HG03175 (cell line): ENCODE data around the gene NTM.

Experiments
- ATAC-seq: cut with Tn5 transposase; IDR thresholded peaks from one replicate; pipeline ENCODE4 v1.9.1; 2021; ENCODE audit warnings: mild to moderate bottlenecking, moderate library complexity; ENCODE audit not compliant: unreplicated experiment

Gene NTM

GRCh38 chr11:131758726-131759125, 388.3 kb downstream of the NTM start:
- ATAC-seq, result no peak

- ATAC-seq, result no peak
Observed at GRCh38 chr11:131759140-131759539, 388.7 kb downstream of the NTM start.

DNA sequence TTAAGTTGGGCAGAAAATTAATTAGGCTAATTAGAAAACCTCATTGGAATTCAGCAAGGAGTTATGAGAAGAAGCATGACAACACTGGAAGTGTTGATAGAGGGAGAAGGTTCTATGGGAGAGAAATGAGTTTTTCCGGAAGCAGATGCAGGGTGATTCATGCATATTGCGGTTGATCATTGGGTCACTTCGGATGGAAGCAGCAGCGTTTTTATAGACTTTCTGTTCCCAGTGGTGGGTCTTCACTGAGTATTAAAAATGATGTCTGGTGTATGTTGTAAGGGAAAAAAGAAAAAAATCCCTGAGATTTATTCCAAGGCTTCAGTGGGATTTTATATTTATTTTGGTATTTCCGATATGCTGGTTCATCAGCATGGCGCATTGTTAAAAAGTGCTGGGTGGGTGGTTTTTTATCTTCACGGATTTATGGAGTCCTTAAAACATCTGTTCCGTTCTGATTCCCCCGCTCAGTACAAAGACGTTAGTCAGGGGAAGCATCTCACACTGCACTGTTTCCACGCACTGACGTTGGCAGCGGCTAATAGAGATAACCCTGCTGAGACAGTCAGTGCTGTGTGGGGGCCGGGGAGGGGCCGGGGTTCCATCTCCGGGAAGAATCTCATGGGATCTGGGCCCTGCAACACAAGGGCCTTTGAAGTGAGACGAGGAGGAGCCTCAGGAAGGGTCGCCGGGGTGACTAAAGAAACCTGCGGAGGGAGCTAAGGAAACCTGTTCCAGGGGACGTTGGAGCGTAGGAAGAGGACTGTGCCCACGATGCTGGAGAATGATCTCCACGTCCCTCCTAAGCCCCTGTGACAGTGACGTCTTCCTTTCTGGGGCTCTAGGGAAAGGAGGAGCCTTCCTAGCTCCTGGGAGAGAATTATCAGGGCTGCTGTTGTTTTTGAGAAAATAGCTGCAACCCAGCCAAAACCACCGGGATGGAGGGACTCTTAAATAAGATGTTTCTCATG, 390.0 kb downstream of the NTM start:
- ATAC-seq, result no peak

- ATAC-seq, result no peak
Observed at GRCh38 chr11:131762346-131763110, 392.1 kb downstream of the NTM start.

DNA sequence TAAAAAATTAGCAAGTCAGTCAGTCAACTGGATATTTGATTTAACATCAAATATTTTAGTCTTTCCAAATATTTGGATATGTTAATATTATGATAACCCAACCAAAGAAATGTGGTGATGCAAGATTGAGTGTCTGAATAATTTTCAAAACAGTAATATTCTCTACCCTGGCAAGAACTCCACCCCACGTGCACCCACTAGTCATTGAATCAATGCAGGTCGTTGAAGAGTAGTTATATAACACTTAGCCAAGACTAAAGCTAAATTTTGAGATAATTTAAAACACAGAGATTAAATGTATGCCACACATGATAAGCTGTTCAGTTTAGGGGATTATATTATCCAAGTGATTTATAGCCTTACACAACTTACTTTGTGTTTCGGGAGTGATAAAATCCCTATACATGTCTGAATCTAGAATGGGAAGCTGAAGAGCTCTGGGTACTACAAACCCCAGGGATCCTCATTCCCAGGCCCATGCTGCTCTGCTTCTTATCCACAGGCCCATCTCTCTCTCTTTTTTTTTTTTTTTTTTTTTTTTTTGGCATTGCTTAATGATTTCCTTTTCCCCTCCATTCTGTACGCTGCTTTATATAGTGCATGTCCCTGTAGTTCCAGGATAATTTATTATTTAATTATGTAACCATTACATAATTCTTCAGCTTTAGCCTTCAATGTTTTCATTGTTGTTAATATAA, 392.9 kb downstream of the NTM start:
- no peak for ATAC-seq

DNA sequence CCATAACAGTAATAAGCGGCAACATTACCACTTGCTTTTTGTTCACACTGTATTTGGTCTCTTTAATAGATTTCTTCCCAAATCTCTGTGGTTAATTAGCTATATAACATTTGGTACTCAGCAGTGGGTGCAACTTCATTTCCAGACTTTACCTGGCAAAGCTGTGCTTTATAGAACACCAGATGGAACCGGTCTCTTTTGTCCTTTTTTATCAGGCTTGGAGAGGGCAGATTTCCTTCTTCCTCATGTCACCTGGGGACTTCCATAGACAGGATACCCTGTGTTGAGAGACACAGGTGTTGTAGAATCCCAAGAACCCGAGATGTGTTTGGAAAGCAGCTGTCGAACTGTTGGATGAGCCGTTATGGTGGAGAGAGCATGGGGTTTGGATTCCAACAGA, 393.7 kb downstream of the NTM start:
- no peak for ATAC-seq

GRCh38 chr11:131764649-131765048, 394.2 kb downstream of the NTM start:
- ATAC-seq, result no peak

DNA sequence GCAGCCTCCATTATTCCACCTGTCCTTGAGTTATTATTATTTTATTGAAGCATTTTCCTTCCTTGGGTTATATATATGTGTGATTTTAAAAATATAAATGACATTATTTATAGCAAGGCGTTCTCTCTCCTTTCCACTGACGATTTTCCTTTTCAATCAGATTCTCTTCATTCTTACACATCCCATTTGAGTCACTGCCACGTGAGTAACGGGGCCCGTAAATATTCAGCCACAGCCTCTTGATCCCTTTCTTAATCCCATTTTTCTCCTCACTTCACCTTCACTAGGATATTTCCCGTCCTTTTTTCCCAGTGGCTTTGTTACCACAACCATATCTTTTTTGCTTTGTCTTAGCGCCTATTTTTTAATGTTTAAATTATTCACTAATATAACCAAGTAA, 396.2 kb downstream of the NTM start:
- no peak for ATAC-seq

DNA sequence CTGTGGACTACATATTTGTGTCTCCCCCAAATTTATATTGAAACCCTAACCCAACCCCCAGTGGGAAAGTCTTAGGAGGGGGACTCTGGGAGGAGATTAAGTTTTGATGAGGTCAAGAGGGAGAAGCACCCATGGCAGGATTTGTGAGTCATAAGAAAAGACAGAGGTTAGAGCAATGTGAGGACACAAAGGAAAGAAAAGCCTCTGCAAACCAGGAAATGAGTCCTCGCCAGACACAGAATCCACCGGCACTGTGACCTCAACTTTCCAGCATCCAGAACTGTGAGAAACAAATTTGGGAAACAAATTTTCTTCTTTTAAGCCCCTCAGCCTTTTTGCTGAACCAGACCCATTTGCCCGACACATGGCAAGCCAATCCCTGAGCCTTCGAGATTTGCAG, 397.0 kb downstream of the NTM start:
- no peak for ATAC-seq

- no peak for ATAC-seq
Observed at GRCh38 chr11:131770801-131771200, 400.4 kb downstream of the NTM start.

DNA sequence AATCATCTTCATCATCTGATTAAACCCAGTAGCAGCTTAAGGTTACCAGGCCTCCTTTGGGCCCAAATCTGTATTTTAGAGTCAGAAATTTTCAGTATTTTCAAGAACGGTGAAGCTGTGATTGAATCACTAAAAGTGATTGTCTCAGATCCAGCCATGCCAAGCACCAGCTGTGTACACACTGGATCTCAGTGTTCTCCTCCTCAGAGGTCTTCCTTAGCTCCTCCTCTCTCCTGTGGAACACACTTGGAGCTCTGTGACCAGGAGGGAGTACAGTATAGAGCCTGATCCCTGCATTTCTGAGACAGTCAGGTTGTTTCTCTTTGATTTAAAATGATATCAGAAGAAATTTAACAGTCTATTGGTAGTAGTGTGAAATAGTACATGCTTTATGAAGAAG, 401.1 kb downstream of the NTM start:
- ATAC-seq, result no peak

- ATAC-seq, result no peak
Observed at GRCh38 chr11:131773626-131774025, 403.2 kb downstream of the NTM start.

DNA sequence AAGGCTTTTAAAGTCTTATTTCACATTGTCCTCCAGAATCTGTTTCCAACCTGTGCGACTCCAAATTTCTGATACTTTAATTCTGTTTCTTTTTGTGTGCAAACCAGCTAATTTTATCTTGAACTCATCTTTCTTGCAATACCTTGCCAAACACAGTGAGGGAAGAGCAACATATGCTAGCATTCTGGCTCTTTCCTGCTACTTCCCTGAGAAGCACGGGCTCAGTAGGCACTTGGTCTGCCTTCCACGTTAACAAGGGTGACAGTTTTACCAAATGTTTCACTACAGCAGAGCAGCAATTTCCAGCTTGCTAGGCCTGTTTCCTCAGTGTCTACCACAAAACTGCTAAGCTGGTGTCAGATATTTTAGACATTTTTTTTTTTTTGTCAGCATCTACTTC, 405.8 kb downstream of the NTM start:
- ATAC-seq, result no peak

GRCh38 chr11:131785801-131786200, 415.4 kb downstream of the NTM start:
- no peak for ATAC-seq

DNA sequence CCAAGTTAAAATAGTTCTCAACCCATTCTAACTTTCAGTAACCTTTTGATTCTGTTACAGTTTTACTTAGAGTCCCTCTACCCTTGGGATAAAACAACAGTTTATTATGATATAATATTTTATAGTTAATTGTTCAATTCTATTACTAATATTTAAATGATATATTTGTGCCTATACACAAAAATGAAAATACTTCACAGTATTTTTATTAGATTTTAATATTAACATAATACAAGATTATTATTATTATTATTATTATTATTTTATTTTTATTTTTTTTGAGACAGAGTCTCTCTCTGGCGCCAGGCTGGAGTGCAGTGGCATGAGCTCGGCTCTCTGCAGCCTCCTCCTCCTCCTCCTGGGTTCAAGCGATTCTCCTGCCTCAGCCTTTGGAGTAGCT, 416.7 kb downstream of the NTM start:
- ATAC-seq, result no peak

GRCh38 chr11:131790586-131790985, 420.2 kb downstream of the NTM start:
- no peak for ATAC-seq

DNA sequence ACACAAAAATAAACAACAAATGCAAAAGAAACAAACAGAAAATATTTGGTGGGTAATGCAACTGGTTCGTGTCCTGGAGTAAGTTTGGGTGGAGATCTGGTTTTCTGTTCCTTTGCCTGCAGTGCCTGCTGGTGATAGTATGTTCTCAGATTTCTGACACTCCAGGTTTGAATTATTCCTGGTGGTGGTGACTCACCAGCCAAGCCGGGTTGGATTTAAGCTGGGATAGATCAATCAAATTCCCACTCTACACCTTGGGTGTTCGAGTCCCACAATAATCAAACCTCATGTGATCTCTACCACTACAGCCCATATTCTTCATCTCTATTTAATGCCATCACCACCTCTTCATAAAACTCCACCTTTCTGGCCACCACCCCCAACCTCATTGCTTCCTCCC, 421.8 kb downstream of the NTM start:
- ATAC-seq, result no peak

GRCh38 chr11:131796089-131796488, 425.7 kb downstream of the NTM start:
- ATAC-seq, result no peak

DNA sequence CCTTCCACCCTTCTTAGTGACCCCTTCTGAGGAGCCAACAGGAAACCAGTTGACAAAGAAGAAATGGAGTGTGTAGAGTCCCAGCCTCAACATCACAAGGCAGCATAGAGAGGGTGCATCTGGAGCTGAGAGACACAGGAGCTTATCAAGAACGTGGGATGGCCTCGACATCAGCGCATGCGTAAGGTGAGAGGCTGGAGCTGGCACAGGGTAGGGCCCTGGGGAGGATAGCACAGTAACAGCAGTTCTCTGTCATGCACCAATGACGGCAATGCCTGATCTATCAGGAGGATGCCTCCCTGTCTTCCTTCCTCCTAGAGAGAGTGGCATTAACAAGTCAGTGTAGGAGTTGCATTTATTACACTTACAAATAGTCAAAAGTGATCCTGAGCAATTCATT, 426.1 kb downstream of the NTM start:
- ATAC-seq, result no peak

- no peak for ATAC-seq
Observed at GRCh38 chr11:131800452-131800851, 430.0 kb downstream of the NTM start.

DNA sequence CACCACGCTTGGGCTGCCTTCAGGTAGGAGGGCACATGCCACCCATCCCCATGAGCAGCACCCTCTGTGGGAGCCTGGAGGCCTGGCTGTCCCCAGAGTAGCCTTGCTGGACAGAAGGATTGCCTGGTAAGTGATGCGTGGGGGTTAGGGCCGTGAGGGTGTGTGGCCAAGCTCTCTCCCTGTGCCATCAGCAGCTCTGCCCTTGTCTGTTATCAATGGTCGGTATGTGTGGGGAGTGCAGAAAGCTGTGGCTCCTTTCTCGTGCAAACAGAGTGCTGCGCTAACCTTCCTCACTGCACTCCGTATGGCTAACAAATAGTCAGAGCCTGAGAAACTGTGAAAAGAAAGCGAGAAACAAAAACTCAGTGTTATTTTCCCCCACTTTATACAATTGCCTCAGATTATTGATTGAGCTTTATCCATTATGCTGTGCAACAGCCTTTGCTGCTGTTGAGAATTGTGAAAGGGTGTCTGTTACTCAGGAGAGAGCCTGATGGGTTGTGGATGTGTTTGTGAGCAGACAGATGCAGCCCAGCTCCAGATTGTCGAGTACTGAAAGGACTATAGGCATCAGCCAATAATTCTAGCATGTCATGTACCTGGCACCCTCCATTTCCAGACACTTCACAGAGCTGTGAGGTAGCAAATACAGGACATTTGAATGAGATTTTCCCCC, 432.2 kb downstream of the NTM start:
- no peak for ATAC-seq
